HL-60 (cell line): ENCODE measurements around the gene PEX11A.
A peak's percentile ranks its signal among the peaks of the same experiment; 100 is the strongest.

Source experiments
- DNase-seq, 2 experiments: peaks; one replicate each; pipeline ENCODE4 v3.0.0-alpha.2; 2010 to 2020; ENCODE audit warnings: low read depth in 1 of 2, low spot score in 1 of 2
- H3K27ac ChIP-seq: fragments of 250-450 bp; sonication (Bioruptor Pico); replicated peaks from 2 replicates; pipeline ENCODE4 v1.5.1; 2020; ENCODE audit warnings: mild to moderate bottlenecking, moderate library complexity
- H3K27me3 ChIP-seq: fragments of 250-450 bp; sonication (Bioruptor Pico); 2 replicates; pipeline ENCODE4 v1.5.1; 2021; ENCODE audit warnings: mild to moderate bottlenecking, moderate library complexity; ENCODE audit not compliant: insufficient read depth, poor library complexity, severe bottlenecking
- H3K4me3 ChIP-seq: replicated peaks from 2 replicates; pipeline ENCODE4 v1.5.1; 2011; ENCODE audit warnings: mild to moderate bottlenecking, control low read depth, low read length; ENCODE audit not compliant: insufficient read depth
- CTCF ChIP-seq: IDR thresholded peaks from one replicate; pipeline ENCODE4 v1.5.1; 2011; ENCODE audit warnings: low read length, control low read depth, inconsistent platforms; ENCODE audit not compliant: insufficient read depth
- GABPA ChIP-seq: IDR thresholded peaks from 2 replicates; pipeline ENCODE4 v1.6.1; 2012; ENCODE audit warnings: low read depth
- POLR2AphosphoS5 ChIP-seq: IDR thresholded peaks from 2 replicates; pipeline ENCODE4 v1.6.1; 2012; ENCODE audit warnings: low read depth
- REST ChIP-seq: IDR thresholded peaks from 2 replicates; pipeline ENCODE4 v1.6.1; 2012; ENCODE audit warnings: low read depth; ENCODE audit not compliant: insufficient replicate concordance
- SPI1 ChIP-seq: IDR thresholded peaks from 2 replicates; pipeline ENCODE4 v1.6.1; 2012; ENCODE audit warnings: low read depth, mild to moderate bottlenecking, borderline replicate concordance

PEX11A gene

GRCh38 chr15:89723031-89723430, 32.5 kb upstream of the PEX11A start:
- H3K4me3 ChIP-seq: no peak overlapping the region
- TF ChIP-seq CTCF (no peak), REST (no peak), GABPA (no peak), SPI1 (no peak), POLR2AphosphoS5 (no peak)
- no peak for DNase-seq
- H3K27ac ChIP-seq: no peak overlapping the region
- H3K27me3 ChIP-seq: no peaks in the 10 kb centered on the region

- Histone ChIP-seq H3K27me3 (no peaks in the 10 kb centered on the region), H3K27ac (no peak overlapping the region), H3K4me3 (no peak overlapping the region)
- DNase-seq: peak in 1 of 2 experiments; percentile 78
- TF ChIP-seq POLR2AphosphoS5 (no peak), CTCF (no peak), REST (no peak), GABPA (no peak), SPI1 (no peak)
These were observed 24.2 kb upstream of the PEX11A start for GRCh38 chr15:89714775-89715174.

- no peak for DNase-seq
- H3K27ac ChIP-seq: no peak overlapping the region
- no peaks in the 10 kb centered on the region for H3K27me3 ChIP-seq
- H3K4me3 ChIP-seq: no peak overlapping the region
- no peak for TF ChIP-seq REST
- no peak for TF ChIP-seq GABPA
- no peak for TF ChIP-seq POLR2AphosphoS5
- TF ChIP-seq CTCF: no peak
These were observed 17.0 kb upstream of the PEX11A start for GRCh38 chr15:89707577-89707976.
